Kidney epithelial cell (primary cell): ENCODE results near the gene GLB1L2. TPM values are rescaled to one million over a fixed set of nuclear protein-coding genes. Genes with fewer than 3 reads are reported as not detected.

Experiments used
- DNase-seq: peaks from one replicate; pipeline ENCODE4 v3.0.0-alpha.2; 2010; ENCODE audit warnings: low read depth
- H3K27me3 ChIP-seq: 2 replicates; pipeline ENCODE4 v1.6.0; 2011; ENCODE audit warnings: low read length; ENCODE audit not compliant: control insufficient read depth, insufficient read depth
- H3K36me3 ChIP-seq: 2 replicates; pipeline ENCODE4 v1.5.1; 2011; ENCODE audit warnings: low read length; ENCODE audit not compliant: control insufficient read depth, insufficient read depth
- H3K4me3 ChIP-seq: 2 replicates; pipeline ENCODE4 v1.5.1; 2011; ENCODE audit warnings: low read depth, mild to moderate bottlenecking, control low read depth, low read length
- CTCF ChIP-seq: IDR thresholded peaks from 2 replicates; pipeline ENCODE4 v1.5.1; 2011; ENCODE audit warnings: mild to moderate bottlenecking, moderate library complexity, low read length, control low read depth, inconsistent platforms; ENCODE audit not compliant: insufficient read depth, poor library complexity, severe bottlenecking
- total RNA-seq: library from RNA; depleted of rRNA; stranded (reverse); fragments of >200 nt; gene quantifications from 2 replicates; pipeline ENCODE4 v1.2.3, GENCODE V29; 2015

Gene GLB1L2
- total RNA-seq, 1 donor from 2014 or later, result 16.3 TPM

DNA sequence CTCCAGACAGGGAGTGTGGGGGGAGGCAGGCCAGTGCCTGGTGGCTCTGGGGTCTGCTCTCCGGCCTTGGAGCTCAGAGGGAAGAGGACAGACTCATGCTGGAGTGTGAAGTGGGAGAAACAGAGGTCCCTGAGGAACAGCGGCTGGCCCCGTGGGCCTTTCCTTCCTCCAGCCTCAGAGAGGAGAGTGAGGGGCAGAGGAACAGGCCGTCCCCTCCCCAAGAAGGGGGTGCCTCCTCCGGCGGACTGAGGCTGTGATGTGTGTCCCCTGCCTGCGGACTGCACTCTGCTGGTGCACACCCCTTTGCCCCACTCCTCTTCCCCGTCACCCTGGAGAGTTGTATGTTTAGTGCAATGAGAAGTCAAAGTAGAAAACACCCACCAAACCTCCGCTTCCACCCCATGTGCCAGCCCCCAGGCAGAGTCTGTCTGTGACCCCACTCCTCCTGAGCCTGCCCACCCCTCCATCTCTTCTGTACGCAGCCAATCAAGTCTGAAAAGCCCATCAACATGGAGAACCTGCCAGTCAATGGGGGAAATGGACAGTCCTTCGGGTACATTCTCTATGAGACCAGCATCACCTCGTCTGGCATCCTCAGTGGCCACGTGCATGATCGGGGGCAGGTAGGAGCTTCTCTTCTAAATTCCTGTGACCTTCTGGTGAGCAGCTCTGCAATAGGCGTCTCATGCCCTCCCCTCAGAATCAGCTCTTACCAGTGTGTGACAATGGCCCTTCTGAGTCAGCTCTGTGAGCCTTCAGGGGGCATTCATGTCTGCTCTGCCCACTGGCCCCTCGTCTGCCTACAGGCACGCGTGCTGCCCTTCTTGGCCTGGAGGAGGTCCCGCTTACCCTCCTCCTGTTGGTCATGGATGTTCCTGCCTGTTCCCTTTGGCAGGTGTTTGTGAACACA, 39.0 kb downstream of the GLB1L2 start:
- TF ChIP-seq CTCF, result no peak
- DNase-seq, result no peak
- no peaks in the 10 kb centered on the region for H3K36me3 ChIP-seq
- no peak overlapping the region for H3K4me3 ChIP-seq
- H3K27me3 ChIP-seq, result no peaks in the 10 kb centered on the region

DNA sequence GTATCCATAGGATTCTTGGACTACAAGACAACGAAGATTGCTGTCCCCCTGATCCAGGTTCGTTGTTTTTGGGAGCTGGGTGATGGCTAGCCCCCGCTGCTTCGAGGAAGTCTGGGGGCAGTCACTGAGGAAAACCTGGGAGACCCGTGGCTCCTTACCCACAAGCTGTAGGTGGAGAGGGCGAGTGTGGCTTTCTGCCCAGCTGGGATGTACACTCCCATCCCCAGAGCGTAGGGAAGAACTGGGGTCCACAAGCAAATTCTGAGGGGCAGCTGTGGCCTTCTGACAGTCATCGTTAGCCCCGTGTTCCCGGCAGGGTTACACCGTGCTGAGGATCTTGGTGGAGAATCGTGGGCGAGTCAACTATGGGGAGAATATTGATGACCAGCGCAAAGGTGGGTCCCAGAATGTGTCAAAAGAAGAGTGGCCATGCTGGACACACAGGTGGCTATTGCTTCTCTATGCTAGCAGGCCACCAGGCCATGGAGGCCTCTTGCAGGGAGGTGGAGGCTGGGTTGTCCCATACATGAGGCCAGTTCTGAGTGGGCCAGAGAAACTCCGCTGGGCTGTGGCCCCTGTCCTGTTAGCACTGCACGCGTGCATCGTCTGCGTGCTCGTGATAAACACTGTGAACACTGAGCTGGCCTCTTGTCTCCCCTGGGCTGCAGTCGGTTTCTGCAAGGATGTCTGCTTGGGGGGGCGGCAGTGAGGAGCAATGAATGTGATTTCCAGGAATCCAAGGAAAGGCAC, 39.8 kb downstream of the GLB1L2 start:
- no peak for TF ChIP-seq CTCF
- DNase-seq, result no peak
- Histone ChIP-seq H3K27me3 (no peaks in the 10 kb centered on the region), H3K36me3 (no peaks in the 10 kb centered on the region), H3K4me3 (no peak overlapping the region)

GRCh38 chr11:134372536-134372935, 40.7 kb downstream of the GLB1L2 start:
- Histone ChIP-seq H3K27me3 (no peaks in the 10 kb centered on the region), H3K36me3 (no peaks in the 10 kb centered on the region), H3K4me3 (no peak overlapping the region)
- DNase-seq, result no peak
- TF ChIP-seq CTCF, result no peak

DNA sequence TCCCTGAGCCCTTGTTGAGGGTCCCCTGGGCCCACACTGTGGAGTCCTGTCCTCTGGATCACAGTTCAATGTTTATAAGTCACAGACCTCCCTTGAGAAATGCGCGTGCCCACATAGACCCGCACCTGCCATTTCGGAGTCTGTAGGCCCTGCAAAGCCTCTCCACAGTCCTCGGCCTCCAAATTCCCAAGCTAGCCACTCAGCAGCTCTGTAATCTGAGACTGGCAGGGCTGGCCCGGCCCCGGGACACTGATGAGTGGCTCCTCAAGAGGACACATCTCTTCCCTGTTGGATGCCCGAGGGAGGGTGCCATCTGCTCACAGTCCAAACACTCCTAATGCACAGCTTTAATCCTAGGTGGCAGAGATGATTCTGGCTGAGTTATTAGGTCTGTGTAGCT, 41.2 kb downstream of the GLB1L2 start:
- Histone ChIP-seq H3K36me3 (no peaks in the 10 kb centered on the region), H3K27me3 (no peaks in the 10 kb centered on the region), H3K4me3 (no peak overlapping the region)
- TF ChIP-seq CTCF, result no peak
- DNase-seq, result no peak

DNA sequence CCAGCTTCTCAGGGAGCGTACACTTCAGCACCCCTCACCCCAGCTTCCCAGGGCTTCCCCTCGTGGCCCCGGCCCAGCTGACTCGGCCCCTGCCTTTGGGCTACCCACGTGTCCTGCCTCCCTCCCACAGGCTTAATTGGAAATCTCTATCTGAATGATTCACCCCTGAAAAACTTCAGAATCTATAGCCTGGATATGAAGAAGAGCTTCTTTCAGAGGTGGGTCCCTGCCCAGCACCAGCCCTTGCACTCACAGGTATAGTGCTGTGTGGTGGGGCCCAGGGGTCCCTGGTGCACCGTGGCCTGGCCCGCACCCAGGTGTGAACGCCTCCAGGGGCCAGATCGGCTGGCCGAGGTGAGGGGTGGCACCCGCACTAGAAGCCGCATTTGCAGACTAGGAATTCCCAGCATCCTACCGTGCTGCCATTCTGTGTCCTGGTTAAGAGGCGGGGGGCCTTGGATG, 41.8 kb downstream of the GLB1L2 start:
- no peak for DNase-seq
- Histone ChIP-seq H3K4me3 (no peak overlapping the region), H3K27me3 (no peaks in the 10 kb centered on the region), H3K36me3 (no peaks in the 10 kb centered on the region)
- no peak for TF ChIP-seq CTCF
